ENCODE results near the gene CLEC7A. TPM values are rescaled to one million over a fixed set of nuclear protein-coding genes. Genes with fewer than 3 reads are reported as not detected.
A peak's percentile ranks its signal among the peaks of the same experiment; 100 is the strongest.

CLEC7A gene
- polyA plus RNA-seq, 3 donors = 1.7 to 12.8 (median 10.2) TPM

DNA sequence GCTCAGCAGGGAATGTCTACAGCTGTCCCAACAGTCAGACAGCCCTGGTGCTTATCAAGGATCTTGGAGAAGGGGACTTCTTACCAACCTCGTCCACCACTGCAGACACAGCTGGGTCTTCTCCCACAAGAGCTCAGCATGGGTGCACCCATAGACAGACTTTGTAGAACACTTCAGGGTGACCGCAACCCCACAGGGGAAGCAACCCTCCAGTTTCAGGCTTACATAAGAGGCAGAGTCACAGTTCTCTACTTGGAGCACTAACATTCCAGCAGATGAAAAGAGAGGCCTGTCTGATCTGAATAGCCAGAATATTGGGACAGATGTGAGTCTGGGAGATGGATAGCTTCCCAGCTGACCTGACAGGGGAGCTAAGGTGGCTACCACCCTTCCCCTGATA lies 27.7 kb downstream of the CLEC7A start:
- WGBS, 3 donors = 54 to 62% (median 58%) methylated on average over 2 of the region's 2 CpGs
- no peak overlapping the region for H3K27ac ChIP-seq (ENCODE audit: low read depth, low read length)

DNA sequence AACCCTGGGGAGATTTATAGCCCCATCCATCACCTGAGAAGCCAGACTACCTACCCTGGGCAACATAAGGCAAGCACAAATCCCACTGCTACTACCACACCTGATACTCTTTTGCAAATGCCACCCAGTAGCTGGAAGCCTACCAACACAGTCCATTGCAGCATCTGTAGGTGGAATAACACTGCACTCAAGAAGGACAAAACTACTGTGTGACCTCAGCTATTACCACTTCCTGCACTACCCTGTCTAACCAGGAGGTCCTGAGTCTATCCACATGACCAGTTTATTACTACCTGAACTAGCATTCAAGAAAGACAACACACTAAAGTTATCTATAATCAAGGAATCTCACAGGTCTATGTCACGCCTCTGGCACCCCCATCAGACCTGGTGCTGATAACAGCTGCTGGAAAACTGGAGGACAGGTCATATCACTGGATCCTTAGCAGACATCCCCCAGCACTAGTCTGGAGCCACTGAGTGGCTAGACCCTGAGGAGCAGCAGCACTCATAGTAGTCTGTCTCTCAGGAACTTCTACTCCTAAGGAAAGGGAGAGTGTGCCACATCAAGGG lies 28.3 kb downstream of the CLEC7A start:
- H3K27ac ChIP-seq (ENCODE audit: low read depth, low read length) = no peak overlapping the region
- WGBS, 3 donors = 84 to 95% (median 94%) methylated on average over 1 of the region's 1 CpG

GRCh38 chr12:10101042-10101579 lies 28.9 kb downstream of the CLEC7A start:
- 40 to 49% (median 49%) methylated on average over 5 of the region's 5 CpGs for WGBS, 3 donors
- no peak overlapping the region for H3K27ac ChIP-seq (ENCODE audit: low read depth, low read length)

GRCh38 chr12:10098791-10099190 lies 31.2 kb downstream of the CLEC7A start, which contains the start of gene CLEC1A:
Gene CLEC1A (minus strand): TSS chr12:10098985. CDS start chr12:10098922, 63 bp downstream.
- peak within 1 kb of the TSS; percentile 28 for H3K27ac ChIP-seq (ENCODE audit: low read depth, low read length)
- 37 to 65% (median 53%) methylated on average over 10 of the region's 10 CpGs for WGBS, 3 donors

DNA sequence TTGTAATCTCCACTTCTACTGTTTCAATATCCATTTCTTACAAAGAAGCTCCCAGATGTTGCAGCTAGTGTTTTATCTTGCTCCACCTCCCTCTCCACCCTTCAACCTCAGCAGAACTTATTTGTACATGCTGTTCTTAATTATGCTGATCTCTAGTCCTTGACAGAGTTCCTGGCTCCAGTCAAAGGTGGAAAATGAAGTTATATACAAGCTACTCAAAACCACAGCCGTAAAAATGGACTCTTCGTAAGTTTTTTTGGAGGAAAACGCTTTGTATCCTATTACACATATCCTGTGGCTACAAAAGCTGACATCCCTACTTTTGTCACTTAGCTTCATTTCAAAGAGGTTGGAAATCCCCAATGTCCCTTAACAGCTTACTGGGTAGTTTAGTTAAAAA lies 32.5 kb downstream of the CLEC7A start:
- 26 to 65% (median 34%) methylated on average over 3 of the region's 3 CpGs for WGBS, 3 donors
- H3K27ac ChIP-seq (ENCODE audit: low read depth, low read length) = no peak overlapping the region

GRCh38 chr12:10095971-10096370 lies 34.0 kb downstream of the CLEC7A start:
- 71 to 82% (median 79%) methylated on average over 3 of the region's 3 CpGs for WGBS, 3 donors
- no peak overlapping the region for H3K27ac ChIP-seq (ENCODE audit: low read depth, low read length)

GRCh38 chr12:10094646-10095395 lies 35.2 kb downstream of the CLEC7A start:
- 46 to 54% (median 50%) methylated on average over 4 of the region's 4 CpGs for WGBS, 3 donors
- H3K27ac ChIP-seq (ENCODE audit: low read depth, low read length) = no peak overlapping the region

- no peak overlapping the region for H3K27ac ChIP-seq (ENCODE audit: low read depth, low read length)
- WGBS, 3 donors = 46 to 61% (median 59%) methylated on average over 8 of the region's 8 CpGs
Measured at GRCh38 chr12:10088955-10089900, 40.8 kb downstream of the CLEC7A start.

GRCh38 chr12:10088031-10088430 lies 42.0 kb downstream of the CLEC7A start:
- no peak overlapping the region for H3K27ac ChIP-seq (ENCODE audit: low read depth, low read length)

GRCh38 chr12:10086387-10086786 lies 43.6 kb downstream of the CLEC7A start:
- H3K27ac ChIP-seq (ENCODE audit: low read depth, low read length) = no peak overlapping the region
- WGBS, 3 donors = 68 to 82% (median 82%) methylated on average over 3 of the region's 3 CpGs

DNA sequence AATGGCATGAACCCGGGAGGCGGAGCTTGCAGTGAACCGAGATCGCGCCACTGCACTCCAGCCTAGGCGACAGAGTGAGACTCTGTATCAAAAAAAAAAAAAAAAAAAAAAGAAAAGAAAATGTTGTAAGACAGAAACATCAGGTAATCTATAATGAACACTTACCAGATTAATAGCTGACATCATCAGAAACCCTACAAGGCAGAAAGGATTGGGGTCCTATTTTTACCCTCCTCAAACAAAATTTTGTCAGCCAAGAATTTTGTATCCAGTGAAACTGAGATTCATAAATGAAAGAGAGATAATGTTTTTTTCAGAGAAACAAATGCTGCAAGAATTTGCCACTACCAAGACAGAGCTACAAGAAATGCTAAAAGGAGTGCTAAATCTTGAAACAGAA lies 45.3 kb downstream of the CLEC7A start:
- 77 to 93% (median 83%) methylated on average over 6 of the region's 6 CpGs for WGBS, 3 donors

DNA sequence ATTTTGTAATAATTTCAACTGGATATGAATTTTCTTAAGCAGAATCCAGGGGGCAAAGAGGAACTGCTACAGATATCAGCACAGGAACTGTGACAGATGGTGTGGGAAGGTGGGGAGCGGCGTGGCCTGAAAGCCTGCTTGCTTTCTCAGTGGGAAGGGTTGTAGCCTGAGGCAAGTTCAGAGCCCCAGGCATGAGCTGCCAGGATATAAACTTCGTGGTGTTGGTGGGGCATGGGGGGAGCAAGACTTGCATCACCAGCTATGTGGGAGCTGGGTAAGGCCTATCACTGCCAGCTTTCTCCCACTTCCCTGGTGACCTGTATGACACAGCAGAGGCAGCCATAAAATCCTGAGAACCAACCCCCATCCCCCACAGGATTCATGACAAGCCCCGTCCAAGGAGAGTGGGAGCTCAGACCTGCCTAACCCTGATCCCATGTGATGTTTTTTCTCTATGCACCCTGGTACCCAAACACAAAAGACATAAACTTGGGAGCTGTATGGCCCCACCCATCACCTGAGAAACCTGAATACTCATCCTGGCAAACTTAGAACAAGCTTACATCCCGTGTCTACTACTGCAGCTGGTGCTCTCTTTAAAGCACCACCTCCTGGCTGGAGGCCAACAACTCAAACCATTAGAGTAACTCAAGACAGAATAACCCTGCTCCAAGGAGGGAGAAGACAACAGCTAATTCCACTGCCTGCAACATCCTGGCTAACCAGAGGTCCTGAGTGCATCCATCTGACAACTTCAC lies 47.7 kb downstream of the CLEC7A start:
- no peak overlapping the region for H3K27ac ChIP-seq (ENCODE audit: low read depth, low read length)
- WGBS, 3 donors = 53 to 72% (median 54%) methylated on average over 5 of the region's 5 CpGs

More for the DNA sequence above, 45.3 kb downstream of the CLEC7A start:
- H3K27ac ChIP-seq (ENCODE audit: low read depth, low read length) = no peak overlapping the region

GRCh38 chr12:10075451-10075850 lies 54.5 kb downstream of the CLEC7A start:
- H3K27ac ChIP-seq (ENCODE audit: low read depth, low read length) = no peak overlapping the region

- WGBS, 3 donors = 88 to 97% (median 97%) methylated on average over 5 of the region's 5 CpGs
- no peak overlapping the region for H3K27ac ChIP-seq (ENCODE audit: low read depth, low read length)
Measured at GRCh38 chr12:10073261-10073660, 56.7 kb downstream of the CLEC7A start.

DNA sequence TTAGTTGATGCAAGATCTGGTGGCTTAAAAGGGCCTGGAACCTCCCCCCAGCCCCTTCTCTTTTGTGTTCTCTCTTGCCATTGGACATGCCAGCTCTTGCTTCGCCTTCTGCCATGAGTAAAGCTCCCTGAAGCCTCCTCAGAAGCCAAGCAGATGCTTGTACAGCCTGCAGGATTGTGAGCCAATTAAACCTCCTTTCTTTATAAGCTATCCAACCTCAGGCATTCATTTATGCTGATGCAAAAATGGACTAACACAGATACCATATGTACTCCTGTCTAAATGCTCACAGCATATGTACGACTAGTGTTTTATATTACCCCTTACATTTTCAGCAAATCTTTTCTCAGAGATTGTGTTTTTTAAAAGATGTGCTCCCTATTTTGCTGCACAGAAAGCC lies 57.9 kb downstream of the CLEC7A start:
- 86 to 94% (median 92%) methylated on average over 2 of the region's 2 CpGs for WGBS, 3 donors
- no peak overlapping the region for H3K27ac ChIP-seq (ENCODE audit: low read depth, low read length)

- WGBS, 3 donors = 92 to 96% (median 93%) methylated on average over 4 of the region's 4 CpGs
- H3K27ac ChIP-seq (ENCODE audit: low read depth, low read length) = no peak overlapping the region
Measured at GRCh38 chr12:10070380-10070779, 59.6 kb downstream of the CLEC7A start.

GRCh38 chr12:10069976-10070375 lies 60.0 kb downstream of the CLEC7A start:
- no peak overlapping the region for H3K27ac ChIP-seq (ENCODE audit: low read depth, low read length)
- 10 to 23% (median 21%) methylated on average over 3 of the region's 3 CpGs for WGBS, 3 donors

GRCh38 chr12:10069099-10069498 lies 60.9 kb downstream of the CLEC7A start:
- 23 to 69% (median 24%) methylated on average over 4 of the region's 4 CpGs for WGBS, 3 donors
- H3K27ac ChIP-seq (ENCODE audit: low read depth, low read length) = no peak overlapping the region

Measured in adipose tissue (tissue), 3 donors.